ENCODE results near the gene CPNE6.

DNA sequence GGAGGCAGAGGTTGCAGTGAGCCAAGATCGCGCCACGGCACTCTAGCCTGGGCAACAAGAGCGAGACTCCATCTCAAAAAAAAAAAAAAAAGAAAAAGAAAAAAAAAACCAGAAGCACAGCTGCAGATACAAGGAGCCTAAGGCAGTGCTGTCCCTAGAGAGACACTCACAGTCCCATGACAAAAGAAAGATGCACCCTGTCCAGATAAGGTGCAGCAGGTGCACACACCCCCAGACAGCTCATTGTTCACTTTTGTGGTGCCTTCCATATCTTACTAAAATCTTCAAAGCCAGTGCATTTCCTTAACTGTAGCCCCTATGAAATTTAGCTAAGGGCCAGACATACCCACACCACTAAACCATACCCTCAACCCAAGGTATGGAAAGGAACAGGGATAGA lies 51.1 kb downstream of the CPNE6 start:
- TF ChIP-seq POLR2AphosphoS5 (IDR thresholded peaks at IDR 0.05; ENCODE audit: low read depth, low read length), result no peak
- TF ChIP-seq SPI1 (IDR thresholded peaks at IDR 0.05; ENCODE audit: low read depth, low read length), result no peak
- no peak for TF ChIP-seq POLR2A (IDR thresholded peaks at IDR 0.05; ENCODE audit: low read depth, low read length)
